Transverse colon (tissue), 4 donors: ENCODE data around the gene FABP2.
"Not testable (repeated sequence)": the region's sequence is repeated elsewhere in the genome, so short reads cannot be mapped to it uniquely, and the experiment has no call there.

ENCODE experiments used
- CTCF ChIP-seq, 5 experiments: fragments of 200-600 bp in 3 of 5; fragments of 450-650 bp in 2 of 5; sonication (generic) in 3 of 5; IDR thresholded peaks; 1 replicate in 2 of 5; 2 replicates in 3 of 5; pipeline ENCODE4 v1.5.1; 2016 to 2017; ENCODE audit warnings: antibody characterized with exemption in 5 of 5, inconsistent platforms in 3 of 5, mild to moderate bottlenecking in 2 of 5, moderate library complexity in 1 of 5
- EP300 ChIP-seq: sonication (generic); formaldehyde crosslinking; IDR thresholded peaks from one replicate; pipeline ENCODE4 v1.6.1; 2017; ENCODE audit warnings: antibody characterized with exemption, low read depth
- POLR2A ChIP-seq: fragments of 450-650 bp; IDR thresholded peaks from one replicate; pipeline ENCODE4 v1.6.1; 2016; ENCODE audit warnings: antibody characterized with exemption, mild to moderate bottlenecking, moderate library complexity
- POLR2AphosphoS5 ChIP-seq, 3 donors: sonication (generic); formaldehyde crosslinking; IDR thresholded peaks; one replicate each; pipeline ENCODE4 v1.6.1; 2016; ENCODE audit warnings: antibody characterized with exemption in 3 of 3

DNA sequence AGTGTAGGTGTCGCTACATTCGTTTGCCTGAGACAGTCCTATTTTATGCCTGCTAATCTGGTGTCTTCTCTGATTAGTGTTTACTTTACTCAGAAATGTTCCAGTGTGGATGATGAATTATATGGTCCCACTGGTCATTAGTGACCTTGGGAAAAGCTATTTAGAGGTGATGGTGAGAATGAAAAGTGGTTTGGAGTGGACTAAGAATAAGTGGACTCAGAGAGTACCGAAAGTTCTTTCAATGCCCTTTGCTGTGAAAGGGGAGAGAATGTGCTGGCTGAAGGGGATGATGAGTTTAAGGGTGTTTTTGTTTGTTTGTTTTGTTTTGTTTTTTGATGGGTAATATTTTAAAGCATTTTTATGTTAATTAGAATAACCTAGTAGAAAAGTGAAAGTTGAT, 40.5 kb upstream of the FABP2 start:
- not testable (repeated sequence) for TF ChIP-seq CTCF (IDR thresholded peaks at IDR 0.05); EP300; POLR2AphosphoS5 (IDR thresholded peaks at IDR 0.05); POLR2A
